ENCODE results near the gene SLC11A2.

GRCh38 chr12:51011955-51012354, 14.2 kb downstream of the SLC11A2 start:
- TF ChIP-seq REST (IDR thresholded peaks at IDR 0.05; ENCODE audit: insufficient read depth in 1 of 2, low read depth in 2 of 2, low read length in 2 of 2) (no peak), POLR2AphosphoS5 (IDR thresholded peaks at IDR 0.05; ENCODE audit: low read depth, low read length) (no peak), TAF1 (IDR thresholded peaks at IDR 0.05; ENCODE audit: borderline replicate concordance, insufficient read depth, low read length) (no peak)
